ENCODE data around the gene HMGXB4.
A peak's percentile ranks its signal among the peaks of the same experiment; 100 is the strongest.
"Not testable (repeated sequence)": the region's sequence is repeated elsewhere in the genome, so short reads cannot be mapped to it uniquely, and the experiment has no call there.

HMGXB4 gene

DNA sequence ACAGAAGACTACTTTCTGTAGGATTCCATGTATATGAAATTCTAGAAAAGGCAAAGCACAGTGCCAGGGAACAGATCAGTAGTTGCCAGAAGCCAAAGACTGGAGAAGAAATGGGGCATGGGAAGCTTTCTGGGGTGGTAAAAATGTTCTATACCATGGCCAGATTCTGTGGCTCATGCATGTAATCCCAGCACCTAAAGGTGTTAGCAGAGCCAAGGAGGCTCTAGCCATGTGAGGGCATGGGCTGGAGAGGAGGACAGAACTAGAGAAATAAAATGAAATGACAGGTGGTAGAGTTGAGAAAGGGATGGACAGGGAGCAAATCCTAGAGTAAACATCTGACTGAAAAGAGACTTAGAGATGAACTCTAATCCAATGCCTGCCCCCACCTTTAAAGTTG is 26.9 kb upstream of the HMGXB4 start:
- TF ChIP-seq, protein P1, sequence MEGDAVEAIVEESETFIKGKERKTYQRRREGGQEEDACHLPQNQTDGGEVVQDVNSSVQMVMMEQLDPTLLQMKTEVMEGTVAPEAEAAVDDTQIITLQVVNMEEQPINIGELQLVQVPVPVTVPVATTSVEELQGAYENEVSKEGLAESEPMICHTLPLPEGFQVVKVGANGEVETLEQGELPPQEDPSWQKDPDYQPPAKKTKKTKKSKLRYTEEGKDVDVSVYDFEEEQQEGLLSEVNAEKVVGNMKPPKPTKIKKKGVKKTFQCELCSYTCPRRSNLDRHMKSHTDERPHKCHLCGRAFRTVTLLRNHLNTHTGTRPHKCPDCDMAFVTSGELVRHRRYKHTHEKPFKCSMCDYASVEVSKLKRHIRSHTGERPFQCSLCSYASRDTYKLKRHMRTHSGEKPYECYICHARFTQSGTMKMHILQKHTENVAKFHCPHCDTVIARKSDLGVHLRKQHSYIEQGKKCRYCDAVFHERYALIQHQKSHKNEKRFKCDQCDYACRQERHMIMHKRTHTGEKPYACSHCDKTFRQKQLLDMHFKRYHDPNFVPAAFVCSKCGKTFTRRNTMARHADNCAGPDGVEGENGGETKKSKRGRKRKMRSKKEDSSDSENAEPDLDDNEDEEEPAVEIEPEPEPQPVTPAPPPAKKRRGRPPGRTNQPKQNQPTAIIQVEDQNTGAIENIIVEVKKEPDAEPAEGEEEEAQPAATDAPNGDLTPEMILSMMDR (IDR thresholded peaks at IDR 0.05; ENCODE audit: low read depth, low read length, missing control alignments) = no peak
- no peak for DNase-seq (ENCODE audit: low read depth)
- peak overlapping the region; percentile 64 for H3K4me3 ChIP-seq (ENCODE audit: low read depth, low read length)

DNA sequence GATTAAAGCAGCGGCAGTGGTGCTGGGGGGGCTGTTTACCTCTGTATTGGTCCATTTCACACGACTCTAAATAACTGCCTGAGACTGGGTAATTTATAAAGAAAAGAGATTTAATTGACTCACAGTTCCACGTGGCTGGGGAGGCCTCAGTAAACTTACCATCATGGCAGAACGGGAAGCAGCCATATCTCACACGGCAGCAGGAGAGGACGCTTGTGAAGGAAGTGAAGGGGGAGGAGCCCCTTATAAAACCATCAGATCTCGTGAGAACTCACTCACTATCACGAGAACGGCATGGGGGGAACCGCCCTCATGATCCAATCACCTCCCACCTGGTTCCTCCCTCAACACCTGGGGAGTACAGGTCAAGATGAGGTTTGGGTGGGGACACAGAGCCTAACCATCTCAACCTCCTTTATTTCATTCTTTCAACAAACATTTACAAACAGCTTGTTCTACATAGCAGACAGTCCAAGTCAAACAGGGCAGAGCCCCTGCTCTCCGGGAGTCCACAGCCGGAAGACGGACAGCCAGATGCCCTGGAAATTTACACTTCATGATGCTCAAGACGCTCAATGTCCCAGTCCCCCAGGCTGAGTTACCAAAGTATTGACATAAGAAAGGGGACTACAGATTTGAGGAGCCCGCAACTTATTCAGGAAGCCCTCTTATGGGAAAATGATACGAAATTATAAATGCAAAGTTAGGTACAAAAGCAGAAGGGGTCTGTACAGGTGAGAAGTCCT is 26.3 kb upstream of the HMGXB4 start:
- TF ChIP-seq, protein P1 (IDR thresholded peaks at IDR 0.05; ENCODE audit: low read depth, low read length, missing control alignments) = no peak
- peak overlapping the region; percentile 64 for H3K4me3 ChIP-seq (ENCODE audit: low read depth, low read length)
- peak; percentile 30 for DNase-seq (ENCODE audit: low read depth)

DNA sequence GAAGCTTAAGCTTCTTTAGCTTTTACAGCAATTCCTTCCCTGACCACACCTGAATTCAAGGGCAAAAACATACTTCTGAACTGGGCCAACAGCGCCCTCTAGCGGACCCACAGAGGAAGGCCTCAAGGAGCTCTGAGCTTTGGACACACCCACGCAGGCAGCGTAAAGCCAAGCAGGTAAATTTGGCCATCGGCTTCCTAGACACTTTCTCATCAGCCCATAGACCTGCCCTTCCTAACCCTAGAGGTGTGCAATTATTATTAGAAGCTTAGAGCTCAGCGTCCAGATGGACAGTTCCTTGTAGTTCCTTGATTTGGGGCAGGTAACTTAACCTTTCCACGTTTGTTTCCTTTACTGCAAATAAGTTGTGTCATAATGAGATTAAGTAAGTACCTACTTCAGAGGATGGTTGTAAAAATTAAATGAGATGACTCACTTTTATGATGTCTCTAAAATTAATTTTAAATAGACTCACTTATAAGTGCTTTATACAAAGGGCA is 25.7 kb upstream of the HMGXB4 start:
- peak; percentile 55 for DNase-seq (ENCODE audit: low read depth)
- H3K4me3 ChIP-seq (ENCODE audit: low read depth, low read length) = no peak overlapping the region
- TF ChIP-seq, protein P1 (IDR thresholded peaks at IDR 0.05; ENCODE audit: low read depth, low read length, missing control alignments) = peak; percentile 98

DNA sequence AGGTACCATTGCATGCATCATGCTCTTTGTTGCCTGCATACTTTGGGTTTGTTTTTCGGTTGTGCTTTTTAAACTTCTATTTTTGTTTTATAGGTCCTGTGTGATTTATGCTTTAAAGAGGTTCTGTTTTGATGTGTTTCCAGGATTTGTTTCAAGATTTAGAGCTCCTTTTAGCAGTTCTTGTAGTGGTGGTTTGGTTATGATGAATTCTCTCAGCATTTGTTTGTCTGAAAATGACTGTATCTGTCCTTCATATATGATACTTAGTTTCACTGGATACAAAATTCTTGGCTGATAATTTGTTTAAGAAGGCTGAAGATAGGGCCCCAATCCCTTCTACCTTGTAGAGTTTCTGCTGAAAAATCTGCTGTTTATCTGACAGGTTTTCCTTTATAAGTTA is 18.5 kb upstream of the HMGXB4 start:
- not testable (repeated sequence) for H3K4me3 ChIP-seq (ENCODE audit: low read depth, low read length); DNase-seq (ENCODE audit: low read depth)

DNA sequence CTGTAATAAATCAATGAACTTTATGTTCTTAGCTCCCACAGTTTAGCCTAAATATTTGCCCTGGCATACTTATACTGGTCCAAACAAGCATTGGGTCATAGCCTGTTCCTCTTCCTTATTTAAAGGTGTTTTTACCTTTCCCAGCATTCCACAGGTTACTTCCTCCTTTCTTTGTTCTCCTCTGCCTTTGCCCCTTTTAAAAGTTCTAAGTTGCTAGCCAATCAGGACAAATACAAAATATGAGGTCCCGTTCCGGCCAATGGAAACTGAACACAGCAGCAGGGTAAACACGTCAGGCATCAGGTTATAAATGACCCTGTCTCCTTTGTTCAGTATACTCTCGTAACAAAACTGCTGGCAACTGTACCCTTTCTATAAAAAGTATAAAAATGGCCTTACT is 12.8 kb upstream of the HMGXB4 start:
- not testable (repeated sequence) for H3K4me3 ChIP-seq (ENCODE audit: low read depth, low read length); DNase-seq (ENCODE audit: low read depth)

DNA sequence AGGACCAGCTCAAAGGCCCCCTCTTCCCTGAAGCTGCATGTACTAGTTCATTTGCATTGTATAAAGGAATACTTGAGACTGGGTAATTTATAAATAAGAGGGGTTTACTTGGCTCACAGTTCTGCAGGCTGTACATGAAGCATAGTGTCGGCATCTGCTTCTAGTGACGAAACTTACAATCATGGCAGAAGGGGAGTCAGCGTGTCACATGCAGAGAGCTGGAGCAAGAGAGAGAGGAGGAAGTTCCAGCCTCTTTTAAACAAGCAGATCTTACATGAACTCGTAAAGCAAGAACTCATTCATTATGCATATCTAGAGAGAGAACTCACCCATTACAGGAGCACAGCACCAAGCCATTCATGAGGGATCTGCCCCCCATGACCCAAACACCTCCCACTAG is 7.1 kb upstream of the HMGXB4 start:
- no peak overlapping the region for H3K4me3 ChIP-seq (ENCODE audit: low read depth, low read length)
- DNase-seq (ENCODE audit: low read depth) = no peak
- TF ChIP-seq, protein P1 (IDR thresholded peaks at IDR 0.05; ENCODE audit: low read depth, low read length, missing control alignments) = no peak

DNA sequence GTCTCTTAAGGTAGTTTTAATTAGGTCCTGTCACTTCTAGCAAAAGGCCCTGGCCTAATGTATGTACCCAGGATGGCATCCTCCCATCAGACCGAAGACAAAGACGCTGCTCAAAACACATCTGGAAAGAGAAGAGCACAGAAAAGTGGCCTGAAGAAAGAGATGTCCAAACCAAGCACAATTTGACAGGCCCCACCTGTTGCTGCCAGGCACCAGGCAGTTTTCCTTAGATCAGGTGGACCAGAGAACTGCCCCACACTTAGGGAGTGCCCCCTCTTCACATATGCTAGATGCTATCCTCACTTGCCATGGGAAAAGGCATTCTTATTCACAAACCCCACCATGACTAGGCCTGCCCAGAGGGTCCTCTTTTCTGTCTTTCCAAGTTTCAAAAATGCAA is 3.3 kb upstream of the HMGXB4 start:
- TF ChIP-seq, protein P1 (IDR thresholded peaks at IDR 0.05; ENCODE audit: low read depth, low read length, missing control alignments) = no peak
- no peak for DNase-seq (ENCODE audit: low read depth)

DNA sequence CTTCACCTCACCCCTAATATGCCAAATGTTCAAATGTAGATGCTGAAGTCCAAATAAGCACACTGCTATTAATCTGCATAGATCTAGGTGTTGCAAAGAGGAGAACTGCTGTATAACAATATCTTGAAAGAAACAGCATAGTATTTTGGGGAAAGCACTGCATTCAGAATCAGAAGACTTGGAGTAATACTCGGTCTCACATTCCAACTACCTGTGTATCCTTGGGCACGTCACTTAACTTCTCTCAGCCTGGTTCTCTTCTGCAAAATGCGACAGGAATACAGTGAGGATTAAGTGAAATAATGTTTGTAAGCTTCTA is 332 bp upstream of the HMGXB4 start:
- DNase-seq (ENCODE audit: low read depth) = no peak

More for the DNA sequence above, 3.3 kb upstream of the HMGXB4 start:
- no peak overlapping the region for H3K4me3 ChIP-seq (ENCODE audit: low read depth, low read length)

More for the DNA sequence above, 332 bp upstream of the HMGXB4 start:
- TF ChIP-seq, protein P1 (IDR thresholded peaks at IDR 0.05; ENCODE audit: low read depth, low read length, missing control alignments) = no peak
- peak overlapping the region; percentile 96 for H3K4me3 ChIP-seq (ENCODE audit: low read depth, low read length)

Measured in GM12864 (cell line).